ENCODE data around the gene NUDT3.
A peak's percentile ranks its signal among the peaks of the same experiment; 100 is the strongest.

The NUDT3 gene

GRCh38 chr6:34315780-34316179, 76.7 kb downstream of the NUDT3 start:
- no peak overlapping the region for H3K9ac ChIP-seq
- H3K36me3 ChIP-seq (ENCODE audit: insufficient read depth) = no peaks in the 10 kb centered on the region
- no peak overlapping the region for H3K27ac ChIP-seq
- H3K79me2 ChIP-seq (ENCODE audit: insufficient read depth, low read depth) = peaks cover 35% of the 10 kb centered on the region; the same call in 1 of the 2 replicates
- no peaks in the 10 kb centered on the region for H3K27me3 ChIP-seq (ENCODE audit: insufficient read depth, low read depth)
- H4K20me1 ChIP-seq (ENCODE audit: insufficient read depth) = no peaks in the 10 kb centered on the region
- TF ChIP-seq CTCF (conservative IDR thresholded peaks at IDR 0.05; ENCODE audit: low read depth, low read length) = no peak
- H3K4me3 ChIP-seq (IDR thresholded peaks at IDR 0.05; ENCODE audit: insufficient read depth, low read depth, low read length) = no peak overlapping the region
- no peak overlapping the region for H2AFZ ChIP-seq (ENCODE audit: low read depth)
- H3K4me2 ChIP-seq = peak overlapping the region; percentile 26; the same call in 1 of the 2 replicates
- peaks cover 49% of the 10 kb centered on the region for H3K4me1 ChIP-seq (ENCODE audit: low read depth, poor library complexity, severe bottlenecking)

GRCh38 chr6:34315256-34315655, 77.2 kb downstream of the NUDT3 start:
- Histone ChIP-seq H4K20me1 (ENCODE audit: insufficient read depth) (no peaks in the 10 kb centered on the region), H3K4me2 (no peak overlapping the region), H3K4me1 (ENCODE audit: low read depth, poor library complexity, severe bottlenecking) (peaks cover 49% of the 10 kb centered on the region), H3K9ac (no peak overlapping the region), H3K36me3 (ENCODE audit: insufficient read depth) (no peaks in the 10 kb centered on the region), H3K79me2 (ENCODE audit: insufficient read depth, low read depth) (peaks cover 39% of the 10 kb centered on the region), H3K27me3 (ENCODE audit: insufficient read depth, low read depth) (no peaks in the 10 kb centered on the region), H2AFZ (ENCODE audit: low read depth) (no peak overlapping the region), H3K4me3 (IDR thresholded peaks at IDR 0.05; ENCODE audit: insufficient read depth, low read depth, low read length) (no peak overlapping the region), H3K27ac (no peak overlapping the region)
- TF ChIP-seq CTCF (conservative IDR thresholded peaks at IDR 0.05; ENCODE audit: low read depth, low read length) = no peak

- Histone ChIP-seq H3K4me3 (IDR thresholded peaks at IDR 0.05; ENCODE audit: insufficient read depth, low read depth, low read length) (no peak overlapping the region), H3K79me2 (ENCODE audit: insufficient read depth, low read depth) (peaks cover 33% of the 10 kb centered on the region), H3K4me2 (no peak overlapping the region), H2AFZ (ENCODE audit: low read depth) (no peak overlapping the region), H3K27ac (no peak overlapping the region), H3K9ac (no peak overlapping the region), H4K20me1 (ENCODE audit: insufficient read depth) (no peaks in the 10 kb centered on the region; the same call in 1 of the 2 replicates), H3K27me3 (ENCODE audit: insufficient read depth, low read depth) (no peaks in the 10 kb centered on the region), H3K36me3 (ENCODE audit: insufficient read depth) (no peaks in the 10 kb centered on the region), H3K4me1 (ENCODE audit: low read depth, poor library complexity, severe bottlenecking) (peaks cover 26% of the 10 kb centered on the region)
- TF ChIP-seq CTCF (conservative IDR thresholded peaks at IDR 0.05; ENCODE audit: low read depth, low read length) = no peak
Observed at GRCh38 chr6:34312259-34312658, 80.2 kb downstream of the NUDT3 start.

GRCh38 chr6:34310817-34311216, 81.7 kb downstream of the NUDT3 start:
- Histone ChIP-seq H3K4me2 (no peak overlapping the region), H3K9ac (no peak overlapping the region), H3K27ac (no peak overlapping the region), H3K79me2 (ENCODE audit: insufficient read depth, low read depth) (peaks cover 33% of the 10 kb centered on the region), H3K4me1 (ENCODE audit: low read depth, poor library complexity, severe bottlenecking) (peaks cover 12% of the 10 kb centered on the region), H3K36me3 (ENCODE audit: insufficient read depth) (no peaks in the 10 kb centered on the region), H3K4me3 (IDR thresholded peaks at IDR 0.05; ENCODE audit: insufficient read depth, low read depth, low read length) (no peak overlapping the region), H2AFZ (ENCODE audit: low read depth) (no peak overlapping the region), H3K27me3 (ENCODE audit: insufficient read depth, low read depth) (no peaks in the 10 kb centered on the region), H4K20me1 (ENCODE audit: insufficient read depth) (no peaks in the 10 kb centered on the region; the same call in 1 of the 2 replicates)
- TF ChIP-seq CTCF (conservative IDR thresholded peaks at IDR 0.05; ENCODE audit: low read depth, low read length) = no peak
